Muscle layer of duodenum (tissue), 2 donors: Measurements from ENCODE around the gene GRM7.

Experiments
- H3K27ac ChIP-seq: one replicate; pipeline ENCODE4 v1.7.0; 2013; ENCODE audit warnings: mild to moderate bottlenecking, low read length
- H3K27me3 ChIP-seq: one replicate; pipeline ENCODE4 v1.7.0; 2013; ENCODE audit warnings: low read depth, mild to moderate bottlenecking, control low read depth, low read length
- H3K36me3 ChIP-seq, 2 donors: one replicate each; pipeline ENCODE4 v1.7.0; 2013; ENCODE audit warnings: low read length in 2 of 2, control low read depth in 1 of 2, mild to moderate bottlenecking in 1 of 2; ENCODE audit not compliant: insufficient read depth in 2 of 2, control insufficient read depth in 1 of 2
- H3K4me1 ChIP-seq, 2 donors: one replicate each; pipeline ENCODE4 v1.7.0; 2013; ENCODE audit warnings: low read length in 2 of 2, mild to moderate bottlenecking in 2 of 2, control low read depth in 1 of 2, moderate library complexity in 1 of 2; ENCODE audit not compliant: insufficient read depth in 2 of 2, control insufficient read depth in 1 of 2
- H3K4me3 ChIP-seq, 2 donors: one replicate each; pipeline ENCODE4 v1.7.0; 2013; ENCODE audit warnings: low read length in 2 of 2, low read depth in 1 of 2, mild to moderate bottlenecking in 1 of 2
- H3K9me3 ChIP-seq, 2 donors: one replicate each; pipeline ENCODE4 v1.7.0; 2013; ENCODE audit warnings: low read length in 2 of 2, control low read depth in 1 of 2, mild to moderate bottlenecking in 1 of 2; ENCODE audit not compliant: control insufficient read depth in 1 of 2
- donor health status: healthy.

GRM7 gene

DNA sequence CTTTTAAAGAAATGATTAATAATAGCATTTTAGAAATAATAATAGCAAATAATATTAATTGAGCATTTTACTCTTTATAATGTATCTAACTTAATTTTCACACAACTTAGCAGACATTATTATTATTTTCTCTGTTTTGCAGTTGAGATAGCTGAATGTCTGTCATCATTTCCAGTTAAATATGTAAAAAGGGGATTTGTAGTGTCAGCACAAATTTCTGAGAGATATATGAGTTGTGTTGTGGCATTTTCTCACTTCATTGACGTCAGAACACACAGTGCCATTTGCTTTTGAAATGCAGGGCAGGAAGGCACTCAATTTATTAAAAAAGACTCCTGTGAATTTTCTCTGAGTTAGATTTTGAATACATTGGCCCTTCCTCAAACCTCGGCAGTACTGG, 111.0 kb downstream of the GRM7 start:
- Histone ChIP-seq H3K27me3 (no peaks in the 10 kb centered on the region), H3K9me3 (no peaks in the 10 kb centered on the region), H3K4me1 (no peaks in the 10 kb centered on the region), H3K27ac (no peak overlapping the region), H3K4me3 (no peak overlapping the region), H3K36me3 (no peaks in the 10 kb centered on the region)

DNA sequence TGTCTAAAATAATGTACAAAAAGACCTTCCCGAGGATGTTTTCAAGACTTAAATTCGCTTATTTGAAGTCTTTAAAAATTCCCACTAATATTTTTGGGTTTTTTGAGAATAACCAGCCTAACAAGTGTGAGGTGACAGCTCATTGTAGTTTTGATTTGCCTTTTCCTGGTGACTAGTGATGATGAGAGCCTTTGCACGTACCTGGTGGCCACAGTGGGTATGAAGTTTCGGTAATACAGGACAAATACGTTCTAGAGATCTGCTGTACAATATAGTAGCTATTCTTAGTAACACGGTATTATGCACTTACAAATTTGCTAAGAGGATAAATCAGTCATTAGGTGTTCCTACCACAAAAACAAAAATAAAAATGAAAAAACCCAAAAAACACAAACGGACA, 124.9 kb downstream of the GRM7 start:
- Histone ChIP-seq H3K27me3 (no peaks in the 10 kb centered on the region), H3K9me3 (no peaks in the 10 kb centered on the region), H3K27ac (no peak overlapping the region), H3K36me3 (no peaks in the 10 kb centered on the region), H3K4me1 (no peaks in the 10 kb centered on the region), H3K4me3 (no peak overlapping the region)

DNA sequence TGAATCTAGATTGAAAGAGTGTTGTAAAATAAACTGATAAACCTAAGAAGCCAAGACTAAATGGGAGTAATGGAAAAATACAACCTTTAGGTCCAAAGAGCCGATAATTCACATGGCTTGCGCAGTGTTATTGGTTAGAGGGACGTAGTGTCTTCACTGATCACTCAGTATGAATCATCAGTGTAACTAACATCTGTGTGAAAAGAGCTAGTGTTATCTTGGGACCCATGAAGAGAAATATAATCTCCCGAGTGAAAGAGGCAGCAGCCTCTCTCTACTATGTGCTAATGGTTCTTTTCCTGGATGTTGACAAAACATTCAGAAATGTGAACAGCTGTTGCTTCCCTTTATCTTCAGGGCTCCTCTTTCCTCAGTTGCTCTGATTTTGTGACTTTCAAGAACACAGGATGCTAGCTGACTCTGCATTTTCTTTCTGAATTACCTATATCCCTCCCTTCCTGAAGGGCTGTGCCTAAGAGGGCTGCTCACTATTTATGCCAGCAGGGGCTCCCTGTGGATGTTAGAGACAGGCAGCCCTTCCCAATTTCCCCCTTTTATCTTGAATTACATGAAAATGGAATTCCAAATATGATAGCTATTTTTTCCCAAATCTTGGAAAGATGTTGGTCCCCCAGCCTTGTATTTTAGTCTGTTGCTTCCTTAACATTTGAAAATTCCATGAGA, 128.8 kb downstream of the GRM7 start:
- Histone ChIP-seq H3K27ac (no peak overlapping the region), H3K4me3 (no peak overlapping the region), H3K36me3 (no peaks in the 10 kb centered on the region), H3K27me3 (no peaks in the 10 kb centered on the region), H3K4me1 (no peaks in the 10 kb centered on the region), H3K9me3 (no peaks in the 10 kb centered on the region)

DNA sequence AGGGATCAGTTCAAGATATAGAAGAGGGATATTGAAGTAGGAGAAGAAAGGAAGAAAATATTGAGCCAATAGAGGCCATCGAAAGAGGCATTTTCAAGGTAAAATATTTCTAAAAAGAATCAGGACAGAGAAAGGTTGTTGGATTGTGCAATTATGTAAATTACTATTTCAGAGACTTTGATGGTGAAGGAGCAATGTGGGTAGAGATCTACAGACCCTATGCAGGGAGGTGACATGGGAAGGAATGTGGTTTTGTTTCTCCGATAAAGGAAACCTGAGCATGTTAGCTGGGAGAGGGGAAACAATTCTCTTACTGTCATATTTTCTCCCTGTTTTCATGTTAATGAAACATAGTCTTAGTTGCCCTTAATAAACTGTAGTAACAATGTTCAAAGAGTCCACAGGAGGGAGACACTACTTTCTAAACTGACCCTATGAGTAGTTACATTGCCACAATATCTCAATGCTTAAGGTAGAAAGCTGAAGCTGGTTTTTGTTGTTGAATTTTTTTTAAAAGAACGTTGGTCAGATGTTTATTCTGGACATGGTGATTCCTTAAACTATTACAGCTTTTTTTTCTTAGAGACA, 133.3 kb downstream of the GRM7 start:
- H3K36me3 ChIP-seq: no peaks in the 10 kb centered on the region
- no peak overlapping the region for H3K27ac ChIP-seq
- no peak overlapping the region for H3K4me3 ChIP-seq
- no peaks in the 10 kb centered on the region for H3K4me1 ChIP-seq
- no peaks in the 10 kb centered on the region for H3K9me3 ChIP-seq
- no peaks in the 10 kb centered on the region for H3K27me3 ChIP-seq

DNA sequence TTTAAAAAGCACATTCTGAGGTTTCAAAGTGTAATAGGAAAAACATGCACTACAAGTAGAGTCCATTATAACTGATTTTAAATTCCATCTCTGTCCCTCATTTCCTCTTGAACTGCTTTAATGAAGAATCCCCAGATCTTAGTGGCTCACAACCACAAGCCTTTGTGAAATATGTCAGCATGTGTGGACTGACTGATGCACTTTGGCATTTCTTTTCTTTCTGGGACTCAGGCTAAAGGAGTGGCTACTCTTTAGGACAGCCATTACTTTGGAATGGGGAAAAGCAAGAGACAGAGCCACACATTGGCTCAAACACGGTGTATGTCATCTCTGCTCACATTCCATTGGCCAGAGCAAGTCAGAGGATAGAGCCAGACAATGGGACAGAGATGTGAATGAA, 139.6 kb downstream of the GRM7 start:
- Histone ChIP-seq H3K4me1 (no peaks in the 10 kb centered on the region), H3K4me3 (no peak overlapping the region), H3K9me3 (no peaks in the 10 kb centered on the region), H3K27ac (no peak overlapping the region), H3K36me3 (no peaks in the 10 kb centered on the region), H3K27me3 (no peaks in the 10 kb centered on the region)

DNA sequence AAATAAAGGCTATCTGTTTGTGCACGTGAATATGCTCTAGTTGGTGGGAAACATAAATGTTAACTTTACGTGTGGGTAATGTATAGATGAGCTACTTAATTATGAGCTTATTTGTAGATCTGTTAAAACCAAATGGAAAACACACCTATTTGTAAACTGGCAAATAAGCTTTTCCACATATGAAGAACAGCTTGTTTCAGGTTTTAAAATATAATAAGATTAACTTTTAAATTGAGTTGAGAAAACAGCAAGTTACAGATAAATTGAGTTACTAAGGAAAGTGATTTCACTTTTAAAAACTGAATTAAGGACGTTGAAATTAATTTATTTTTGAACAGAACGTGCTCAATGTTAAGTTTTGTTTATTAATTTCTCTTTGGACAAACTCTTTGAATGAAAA, 140.5 kb downstream of the GRM7 start:
- no peak overlapping the region for H3K27ac ChIP-seq
- no peaks in the 10 kb centered on the region for H3K4me1 ChIP-seq
- no peaks in the 10 kb centered on the region for H3K27me3 ChIP-seq
- no peaks in the 10 kb centered on the region for H3K36me3 ChIP-seq
- no peaks in the 10 kb centered on the region for H3K9me3 ChIP-seq
- no peak overlapping the region for H3K4me3 ChIP-seq

DNA sequence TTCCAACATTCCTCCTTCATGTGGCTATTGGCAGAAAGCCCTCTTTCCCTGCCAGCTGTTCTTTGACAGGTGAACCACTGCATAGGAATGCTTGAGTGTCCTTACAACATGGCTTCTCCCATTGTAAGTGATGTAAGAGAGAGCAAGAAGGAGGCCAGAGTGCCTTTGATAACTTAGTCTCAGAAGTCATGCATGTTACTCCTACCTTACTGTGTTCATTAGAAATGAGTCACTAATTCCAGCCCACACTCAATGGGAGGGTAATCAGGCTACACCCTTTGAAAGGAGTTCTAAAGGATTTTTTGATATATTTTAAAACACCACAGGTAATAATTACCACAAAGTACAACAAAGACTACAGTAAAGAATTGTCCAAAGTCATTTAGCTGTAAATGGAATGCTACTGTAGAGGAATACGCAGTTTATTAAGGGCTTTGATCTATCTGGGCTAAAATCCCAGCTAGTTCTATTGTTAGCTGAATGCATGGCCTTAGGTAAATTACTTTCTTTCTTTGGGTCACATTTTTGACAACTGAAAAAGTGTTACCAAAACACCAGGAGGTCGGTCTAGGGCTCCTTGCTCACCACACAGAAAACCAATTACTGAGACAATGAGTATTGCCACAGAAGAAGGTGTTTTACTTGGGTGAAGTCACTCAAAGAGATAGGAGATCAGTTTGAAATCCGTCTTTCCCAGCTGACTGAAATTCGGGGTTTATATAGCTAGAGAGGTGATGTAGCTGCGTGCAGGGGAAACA, 154.9 kb downstream of the GRM7 start:
- Histone ChIP-seq H3K4me1 (no peaks in the 10 kb centered on the region), H3K27me3 (no peaks in the 10 kb centered on the region), H3K27ac (no peak overlapping the region), H3K36me3 (no peaks in the 10 kb centered on the region), H3K9me3 (peaks cover 0 to 7% of the 10 kb centered on the region in 2 donors), H3K4me3 (no peak overlapping the region)

DNA sequence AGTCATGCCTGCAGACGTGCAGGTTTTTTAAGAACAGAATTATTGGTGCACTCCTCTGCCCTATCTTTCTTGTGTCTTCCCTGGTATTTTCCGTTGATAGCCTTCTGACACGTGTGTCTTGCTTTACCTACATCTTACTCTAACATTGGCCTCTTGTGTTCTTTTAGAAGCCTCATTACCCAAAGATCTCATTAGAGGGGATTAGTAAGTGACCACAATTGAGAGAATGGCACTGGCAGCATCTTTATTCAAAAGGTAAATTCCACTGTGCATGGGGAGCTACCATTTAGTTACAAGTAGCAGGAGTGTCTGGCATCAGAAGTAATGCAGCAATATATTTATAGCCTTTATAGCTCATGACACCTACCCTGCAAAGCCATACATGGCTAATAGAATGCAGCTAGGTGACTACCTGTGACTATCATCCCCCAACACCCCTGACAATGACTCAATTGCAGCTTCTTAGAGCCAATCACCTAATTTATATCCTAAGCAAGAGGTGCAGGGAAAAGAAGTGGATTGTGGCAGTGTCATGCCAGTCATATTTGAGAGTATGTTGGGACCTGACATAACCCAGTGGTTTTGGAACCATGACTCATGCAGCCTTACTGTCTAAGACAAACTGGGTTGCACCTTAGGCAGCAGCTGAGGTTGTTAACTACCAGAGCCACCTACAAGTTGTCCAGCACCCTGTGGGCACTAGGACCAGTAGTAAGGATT, 164.8 kb downstream of the GRM7 start:
- Histone ChIP-seq H3K36me3 (no peaks in the 10 kb centered on the region), H3K27ac (no peak overlapping the region), H3K4me3 (no peak overlapping the region), H3K27me3 (no peaks in the 10 kb centered on the region), H3K9me3 (no peaks in the 10 kb centered on the region), H3K4me1 (no peaks in the 10 kb centered on the region)

DNA sequence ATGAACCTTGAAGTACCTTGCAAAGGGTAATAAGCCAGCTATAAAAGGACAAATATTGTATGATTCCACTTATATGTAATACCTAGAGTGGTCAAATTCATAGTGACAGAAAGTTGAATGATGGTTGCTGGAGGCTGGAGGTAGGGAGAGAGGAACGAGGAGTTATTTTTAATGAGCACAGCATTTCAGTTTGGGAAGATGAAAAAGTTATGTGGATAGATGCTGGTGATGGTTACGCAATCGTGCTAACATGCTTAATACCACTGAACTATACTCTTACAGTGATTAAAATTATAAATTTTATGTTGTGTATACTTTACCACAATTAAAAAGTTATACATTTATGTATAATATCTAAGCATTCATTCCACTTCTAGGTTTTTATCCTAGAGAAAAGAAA, 168.6 kb downstream of the GRM7 start:
- H3K27ac ChIP-seq: no peak overlapping the region
- H3K9me3 ChIP-seq: no peaks in the 10 kb centered on the region
- no peaks in the 10 kb centered on the region for H3K4me1 ChIP-seq
- no peak overlapping the region for H3K4me3 ChIP-seq
- no peaks in the 10 kb centered on the region for H3K36me3 ChIP-seq
- H3K27me3 ChIP-seq: no peaks in the 10 kb centered on the region

DNA sequence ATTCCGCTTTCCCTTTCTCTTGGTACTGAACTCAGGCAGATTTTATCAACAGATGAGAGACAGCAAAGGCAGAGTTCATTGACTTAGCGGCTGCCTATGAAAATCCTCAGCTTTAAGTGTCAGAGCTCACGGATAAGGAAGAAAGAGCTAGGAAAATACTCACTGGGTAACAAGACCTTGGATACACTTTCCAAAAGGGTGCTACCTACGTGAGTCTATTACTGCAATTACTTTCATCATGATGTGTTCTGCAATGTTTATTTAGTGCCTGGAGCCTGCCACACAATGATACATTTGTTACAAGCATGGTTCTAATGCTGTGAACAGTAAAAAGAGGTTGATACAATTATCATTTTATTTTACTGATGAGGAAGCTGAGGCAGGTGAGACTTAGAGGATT, 177.5 kb downstream of the GRM7 start:
- Histone ChIP-seq H3K27me3 (no peaks in the 10 kb centered on the region), H3K4me3 (no peak overlapping the region), H3K9me3 (no peaks in the 10 kb centered on the region), H3K36me3 (no peaks in the 10 kb centered on the region), H3K4me1 (no peaks in the 10 kb centered on the region), H3K27ac (no peak overlapping the region)

DNA sequence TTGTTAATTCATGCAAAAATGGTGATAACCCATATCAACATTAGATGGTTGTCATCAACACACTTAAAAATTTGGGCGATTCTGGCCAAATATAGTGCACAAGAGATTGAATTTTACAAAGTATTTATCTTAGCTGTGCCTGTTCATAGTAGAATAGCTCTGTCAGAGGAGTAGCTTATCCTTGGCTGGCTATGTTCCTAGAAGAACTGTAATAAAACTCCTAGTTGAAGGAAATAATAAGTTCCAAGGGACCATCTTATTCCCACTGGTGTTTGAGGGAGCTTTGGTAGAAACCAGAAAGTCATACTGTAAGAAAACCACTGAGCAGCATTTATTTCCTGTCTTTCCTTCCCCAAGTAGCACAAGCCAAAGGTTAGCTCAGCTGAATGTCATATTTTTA, 201.8 kb downstream of the GRM7 start:
- Histone ChIP-seq H3K27ac (no peak overlapping the region), H3K36me3 (no peaks in the 10 kb centered on the region), H3K27me3 (no peaks in the 10 kb centered on the region), H3K9me3 (peaks cover 0 to 3% of the 10 kb centered on the region in 2 donors), H3K4me1 (no peaks in the 10 kb centered on the region), H3K4me3 (no peak overlapping the region)
